Stimulated activated CD8-positive, alpha-beta memory T cell treated with anti-CD3 and anti-CD28 coated beads, Interleukin-15, amount 100 ng/mL, for 4 hours (primary cell): Measurements from ENCODE around the gene RABAC1.
A peak's percentile ranks its signal among the peaks of the same experiment; 100 is the strongest.

Source experiments
- DNase-seq, 2 donors: peaks; one replicate each; pipeline ENCODE4 v3.0.0-alpha.2; 2020; ENCODE audit warnings: low read depth in 2 of 2

The RABAC1 gene

GRCh38 chr19:41990028-41990427, 30.9 kb upstream of the RABAC1 start:
- no peak for DNase-seq

- no peak for DNase-seq
These were observed 29.8 kb upstream of the RABAC1 start for GRCh38 chr19:41988947-41989346.

GRCh38 chr19:41987141-41987860, 28.2 kb upstream of the RABAC1 start:
- DNase-seq = no peak

GRCh38 chr19:41984961-41985360, 25.8 kb upstream of the RABAC1 start:
- DNase-seq = no peak

- DNase-seq = no peak
These were observed 22.6 kb upstream of the RABAC1 start for GRCh38 chr19:41981724-41982123.

- no peak for DNase-seq
These were observed 19.3 kb upstream of the RABAC1 start for GRCh38 chr19:41978470-41978869.

GRCh38 chr19:41977916-41978315, 18.8 kb upstream of the RABAC1 start:
- no peak for DNase-seq

GRCh38 chr19:41974652-41975051, 15.5 kb upstream of the RABAC1 start:
- DNase-seq = no peak

- no peak for DNase-seq
These were observed 12.2 kb upstream of the RABAC1 start for GRCh38 chr19:41971363-41971762.

GRCh38 chr19:41969772-41970458, 10.8 kb upstream of the RABAC1 start:
- DNase-seq = no peak

GRCh38 chr19:41968751-41969595, 9.9 kb upstream of the RABAC1 start:
- no peak for DNase-seq

- DNase-seq = no peak
These were observed 8.1 kb upstream of the RABAC1 start for GRCh38 chr19:41967054-41967783.

GRCh38 chr19:41965106-41965505, 6.0 kb upstream of the RABAC1 start:
- DNase-seq = no peak

- DNase-seq = no peak
These were observed 1.9 kb upstream of the RABAC1 start for GRCh38 chr19:41960973-41961372.

- peak; percentile 58 to 70 for DNase-seq
These were observed 610 bp downstream of the RABAC1 start for GRCh38 chr19:41958367-41959055.

GRCh38 chr19:41957838-41958366, 1.2 kb downstream of the RABAC1 start:
- no peak for DNase-seq

- DNase-seq = no peak
These were observed 1.8 kb downstream of the RABAC1 start for GRCh38 chr19:41957161-41957837.

GRCh38 chr19:41956621-41957020, 2.5 kb downstream of the RABAC1 start:
- no peak for DNase-seq

GRCh38 chr19:41955521-41955920, 3.6 kb downstream of the RABAC1 start:
- DNase-seq = no peak

- DNase-seq = peak; percentile 61 to 71
These were observed 7.4 kb downstream of the RABAC1 start for GRCh38 chr19:41951686-41952172.
